Cortex of kidney (tissue), 1 donor: ENCODE data around the gene ARHGAP26.
"Not testable (repeated sequence)": the region's sequence is repeated elsewhere in the genome, so short reads cannot be mapped to it uniquely, and the experiment has no call there.

Source experiments
- DNase-seq: peaks from one replicate; lab custom pipeline; 2025; lab: John Stamatoyannopoulos, UW

Gene ARHGAP26

DNA sequence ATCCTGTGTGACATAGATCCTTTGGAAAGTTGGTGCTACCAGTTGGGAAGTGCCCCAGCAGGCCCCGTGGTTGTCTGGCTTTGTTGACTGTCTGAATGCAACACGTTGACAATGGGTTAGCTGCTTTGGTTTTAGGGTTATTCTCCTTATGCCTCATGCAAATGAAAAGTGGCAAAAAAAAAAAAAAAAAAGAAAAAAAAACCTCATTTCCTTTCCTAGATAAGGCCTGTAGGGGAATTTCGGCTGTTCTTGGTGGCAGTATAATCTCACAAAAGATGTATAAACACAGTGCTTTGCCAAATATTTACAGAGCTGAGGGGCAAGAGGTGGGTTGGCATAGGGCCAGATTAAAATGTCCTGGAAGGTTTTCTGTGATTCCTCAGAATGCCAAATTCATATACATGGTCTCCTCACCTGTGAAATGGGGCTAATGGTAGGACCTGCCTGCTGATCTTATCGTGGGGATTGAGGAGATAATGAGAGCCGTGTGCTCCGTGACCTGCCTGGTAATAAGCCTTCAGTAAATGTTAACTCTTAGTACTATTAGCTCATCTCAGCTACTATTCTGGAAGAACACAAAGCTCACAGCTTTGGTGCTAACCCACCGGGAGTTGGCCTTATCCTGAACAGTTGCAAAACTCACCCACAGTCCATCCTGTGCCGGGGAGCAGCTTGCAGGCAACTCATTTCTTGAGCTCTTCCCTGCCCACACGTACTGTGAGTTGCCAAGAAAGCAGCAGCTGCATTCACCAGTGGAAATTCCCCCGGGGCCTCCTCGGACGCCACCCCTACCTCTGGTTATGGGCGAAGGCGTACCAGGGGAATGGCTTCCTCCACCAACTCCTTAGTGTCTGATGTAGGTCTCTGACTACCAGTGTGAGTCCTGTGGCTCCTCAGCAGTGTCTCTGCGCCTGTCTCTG is 413.0 kb downstream of the ARHGAP26 start:
- DNase-seq, result no peak

DNA sequence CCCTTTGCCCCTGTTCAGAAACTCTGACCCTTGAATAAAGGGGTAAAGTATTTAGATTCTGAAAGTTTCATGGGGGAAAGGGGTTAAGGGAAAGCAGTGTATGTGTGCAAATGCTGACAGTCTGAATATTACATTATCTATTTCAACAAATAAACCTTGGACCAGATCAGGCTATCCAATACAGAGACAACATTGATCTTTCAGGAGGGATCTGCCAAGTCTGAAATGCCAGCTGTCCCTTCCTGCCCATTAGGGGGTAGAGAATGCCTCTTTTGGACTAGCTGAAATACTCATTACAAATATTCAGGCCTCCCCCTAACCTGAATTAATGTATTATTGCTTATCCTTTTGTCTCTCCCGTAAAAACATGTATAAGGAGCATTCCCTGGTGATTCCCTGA is 413.8 kb downstream of the ARHGAP26 start:
- no peak for DNase-seq

- no peak for DNase-seq
Observed at GRCh38 chr5:143186623-143187022, 416.4 kb downstream of the ARHGAP26 start.

DNA sequence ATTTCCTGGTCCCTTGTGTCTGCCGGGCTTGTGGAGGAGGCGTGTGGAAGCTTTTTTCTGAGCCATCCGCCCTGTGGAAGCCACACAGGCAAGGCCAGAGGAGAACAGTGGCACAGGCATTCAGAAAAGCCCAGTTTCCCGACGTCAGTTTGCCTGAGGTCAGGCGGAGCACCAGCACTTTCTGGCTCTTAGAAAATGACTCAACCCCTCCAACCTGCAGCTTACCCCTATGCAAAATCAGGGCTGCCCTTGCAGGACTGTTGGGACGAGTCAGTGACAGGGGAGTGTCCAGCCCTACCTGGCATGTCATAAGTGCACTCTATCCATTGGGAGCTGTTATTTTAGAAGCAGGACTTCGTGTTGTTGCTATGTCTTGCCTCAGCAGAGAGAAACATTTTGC is 417.3 kb downstream of the ARHGAP26 start:
- DNase-seq, result no peak

DNA sequence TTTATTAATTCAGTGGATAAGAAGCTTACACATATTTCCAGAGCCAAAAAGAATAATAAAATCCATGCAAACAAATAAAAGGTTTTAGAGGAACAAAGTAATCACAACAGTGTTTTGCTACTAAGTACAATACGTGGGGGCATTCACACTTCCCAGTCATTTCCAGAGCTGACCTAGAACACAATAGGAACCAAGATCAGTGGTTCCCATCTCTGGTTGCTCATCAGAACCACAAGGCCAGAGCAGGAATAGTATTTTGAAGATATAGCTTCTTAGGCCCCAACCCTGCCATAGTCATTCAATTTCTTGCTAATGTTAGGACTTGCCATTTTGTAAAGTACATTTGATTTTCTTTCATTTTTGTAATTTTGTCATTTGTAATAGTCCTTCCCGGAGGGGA is 417.9 kb downstream of the ARHGAP26 start:
- no peak for DNase-seq

GRCh38 chr5:143188692-143189091 is 418.5 kb downstream of the ARHGAP26 start:
- no peak for DNase-seq

- no peak for DNase-seq
Observed at GRCh38 chr5:143190260-143190810, 420.2 kb downstream of the ARHGAP26 start.

DNA sequence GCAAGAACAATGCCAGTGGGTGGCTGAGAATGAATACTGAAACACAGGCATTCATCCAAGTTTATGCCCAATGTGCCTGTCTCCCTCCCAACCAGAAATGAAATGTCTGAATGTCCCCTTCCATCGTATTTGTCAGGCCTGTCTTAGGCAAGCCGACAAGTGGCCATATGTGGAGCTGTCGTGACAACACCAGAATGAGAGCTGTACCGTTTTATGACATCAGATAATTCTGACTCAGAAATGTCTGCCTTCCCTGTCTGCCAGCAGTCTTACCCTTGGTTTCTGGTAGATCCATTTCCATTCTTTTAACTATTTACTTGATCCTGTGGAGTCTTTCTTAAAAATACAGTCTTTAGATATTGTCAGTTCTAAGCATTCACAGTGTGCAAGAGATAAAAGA is 421.5 kb downstream of the ARHGAP26 start:
- DNase-seq, result no peak

DNA sequence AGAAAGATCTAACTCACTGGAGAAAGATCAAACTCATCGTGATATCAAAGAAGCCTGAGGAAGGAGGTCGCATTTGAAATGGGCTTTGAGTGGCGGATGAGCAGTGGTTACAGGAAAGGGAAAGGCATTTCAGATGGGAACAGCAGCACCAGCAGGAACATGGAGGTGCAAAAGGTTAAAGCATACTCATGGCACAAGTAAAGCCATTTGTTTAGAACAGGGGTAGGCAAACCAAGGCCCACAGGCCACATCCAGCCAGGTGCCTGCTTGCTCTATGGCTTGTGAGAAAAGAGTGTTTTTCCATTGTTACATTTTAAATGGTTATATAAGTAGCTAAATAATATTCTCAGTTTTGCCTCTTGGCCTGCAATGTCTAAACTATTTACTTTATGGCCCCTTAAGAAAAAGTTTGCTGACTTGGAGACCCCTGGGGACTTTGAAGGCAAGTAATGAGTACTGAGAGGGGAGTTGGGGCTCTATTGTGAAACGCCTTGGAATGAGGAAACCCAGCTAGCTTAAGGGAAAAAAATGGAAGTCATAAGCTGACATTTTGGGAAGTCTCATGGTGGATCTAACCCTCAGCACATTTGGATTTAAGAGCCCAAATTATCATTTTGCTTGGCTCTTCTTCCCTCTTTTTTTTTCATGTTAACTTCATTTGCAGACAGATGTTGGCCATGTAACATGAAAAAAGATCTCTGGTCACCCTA is 422.2 kb downstream of the ARHGAP26 start:
- DNase-seq, result no peak

- DNase-seq, result no peak
Observed at GRCh38 chr5:143194206-143194605, 424.0 kb downstream of the ARHGAP26 start.

DNA sequence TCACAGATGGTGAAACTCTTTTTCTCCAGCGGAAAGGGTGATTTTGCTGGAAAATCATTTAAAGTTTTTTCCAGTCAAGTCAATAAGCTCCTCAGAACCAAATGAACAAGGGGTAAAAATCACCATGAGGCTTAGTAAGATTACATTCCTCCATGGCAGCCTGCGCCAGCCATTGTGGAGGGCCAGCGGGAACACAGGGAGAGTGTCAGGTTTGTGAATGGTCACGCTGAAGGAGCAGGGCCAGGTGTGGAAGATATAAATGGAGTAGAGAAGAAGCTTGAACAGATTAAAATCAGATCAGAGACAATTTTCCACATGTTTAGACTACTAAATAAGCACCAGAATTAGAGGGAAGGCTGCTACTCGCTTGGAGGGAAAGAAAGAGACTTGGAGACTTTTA is 424.5 kb downstream of the ARHGAP26 start:
- DNase-seq, result no peak

DNA sequence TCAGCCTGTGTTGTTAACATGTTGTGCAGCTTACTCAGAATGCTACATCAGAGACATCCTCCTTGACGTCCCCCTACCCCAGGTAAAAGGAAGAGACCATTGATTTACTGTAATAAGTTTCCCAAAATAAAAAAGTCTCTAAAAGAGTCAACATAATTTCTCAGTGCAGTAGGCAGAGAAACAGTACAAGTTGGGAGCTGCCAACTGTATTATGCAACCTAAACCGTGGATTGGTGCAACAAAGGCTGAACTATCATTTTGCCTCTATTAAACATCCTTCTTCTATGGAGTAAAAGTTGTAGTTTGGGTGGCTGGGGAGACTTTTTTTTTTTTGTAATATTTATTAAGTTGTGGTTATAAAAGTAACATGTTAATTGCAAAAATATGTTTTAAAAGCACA is 425.3 kb downstream of the ARHGAP26 start:
- no peak for DNase-seq

DNA sequence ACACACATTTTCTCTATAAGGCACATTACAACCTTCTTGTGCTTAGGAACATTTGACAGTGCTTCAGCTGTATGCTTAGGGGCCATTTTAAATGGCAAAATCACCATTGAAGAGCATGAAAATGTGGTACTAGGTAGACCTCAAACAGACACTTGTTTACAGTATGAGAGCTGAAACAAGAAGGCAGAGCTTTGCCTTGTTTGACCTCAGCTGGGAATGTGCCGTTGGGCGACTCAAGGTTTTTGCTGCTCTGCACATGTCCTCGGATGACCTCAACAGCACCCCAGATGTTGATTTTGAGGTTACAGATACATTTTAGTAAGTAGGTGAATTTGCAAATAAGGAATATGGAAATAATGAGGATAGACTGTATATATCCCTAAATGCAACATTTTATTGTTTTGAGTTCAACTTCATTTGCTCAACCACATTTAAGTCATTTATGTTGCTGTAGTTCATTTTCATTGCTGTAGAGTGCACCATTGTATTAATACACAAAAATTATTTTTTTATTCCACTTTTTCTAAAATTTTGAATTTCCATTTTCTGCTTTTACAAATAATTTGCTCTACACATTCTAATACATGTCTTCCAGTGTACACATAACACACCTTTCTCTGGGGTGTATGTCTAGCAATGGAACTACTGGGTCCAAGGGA is 426.6 kb downstream of the ARHGAP26 start:
- no peak for DNase-seq

GRCh38 chr5:143197260-143197656 is 427.1 kb downstream of the ARHGAP26 start:
- DNase-seq, result no peak

GRCh38 chr5:143198332-143198731 is 428.2 kb downstream of the ARHGAP26 start:
- DNase-seq, result no peak

DNA sequence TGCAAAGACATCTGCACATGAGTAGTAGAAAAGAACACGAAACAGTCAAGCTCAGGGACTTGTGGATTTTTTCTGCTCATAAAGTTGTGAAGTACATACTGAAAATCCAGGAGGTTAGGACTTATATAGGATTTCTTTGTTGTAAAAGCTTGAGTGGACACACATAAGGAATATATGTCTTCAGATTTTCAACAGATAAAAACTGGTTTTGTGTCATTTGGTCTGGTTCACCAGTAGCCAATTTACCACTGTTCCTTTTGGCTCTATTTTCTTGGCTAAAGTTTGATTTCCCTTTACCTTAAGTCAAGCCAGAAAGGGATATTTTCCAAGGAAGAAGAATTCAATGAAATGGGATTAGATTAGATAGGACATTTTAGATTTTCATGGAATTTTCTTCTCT is 429.0 kb downstream of the ARHGAP26 start:
- no peak for DNase-seq

DNA sequence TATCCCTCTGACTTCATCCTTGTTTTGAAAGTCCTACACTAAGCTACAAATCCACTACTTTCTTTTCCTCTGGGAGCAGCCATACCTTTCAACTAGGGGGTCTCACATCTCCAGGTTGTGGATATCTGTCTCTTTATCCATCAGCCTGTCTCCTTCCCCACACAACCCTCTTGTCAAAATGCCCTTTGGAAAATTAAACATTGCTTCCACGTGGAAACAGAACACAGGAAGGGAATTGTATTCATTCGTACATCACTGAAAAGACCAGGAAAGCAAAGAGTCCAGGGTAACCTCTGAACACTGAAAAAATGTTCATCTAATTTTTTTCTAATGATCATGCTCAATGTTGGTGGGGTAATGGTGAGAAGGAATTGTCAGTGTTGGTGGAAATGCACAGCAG is 429.7 kb downstream of the ARHGAP26 start:
- DNase-seq, result no peak

- DNase-seq, result no peak
Observed at GRCh38 chr5:143200781-143201398, 430.7 kb downstream of the ARHGAP26 start.

DNA sequence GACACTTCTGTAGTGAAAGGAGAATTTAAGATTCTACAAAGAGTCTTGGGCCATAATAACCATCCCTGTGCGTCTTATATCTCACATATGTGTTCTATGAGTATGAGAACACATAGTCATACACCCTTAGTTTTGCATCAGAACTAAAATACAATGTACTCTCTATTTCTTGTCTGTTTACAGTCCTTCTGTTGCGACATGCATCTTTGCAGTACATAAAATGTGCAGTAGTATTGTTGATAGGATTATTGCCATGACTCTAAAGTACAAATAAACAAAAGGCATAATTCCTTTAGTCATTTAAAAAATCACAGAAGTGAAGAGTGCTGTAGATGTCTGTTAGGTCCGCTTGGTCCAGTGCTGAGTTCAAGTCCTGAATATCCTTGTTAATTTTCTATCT is 431.4 kb downstream of the ARHGAP26 start:
- no peak for DNase-seq

DNA sequence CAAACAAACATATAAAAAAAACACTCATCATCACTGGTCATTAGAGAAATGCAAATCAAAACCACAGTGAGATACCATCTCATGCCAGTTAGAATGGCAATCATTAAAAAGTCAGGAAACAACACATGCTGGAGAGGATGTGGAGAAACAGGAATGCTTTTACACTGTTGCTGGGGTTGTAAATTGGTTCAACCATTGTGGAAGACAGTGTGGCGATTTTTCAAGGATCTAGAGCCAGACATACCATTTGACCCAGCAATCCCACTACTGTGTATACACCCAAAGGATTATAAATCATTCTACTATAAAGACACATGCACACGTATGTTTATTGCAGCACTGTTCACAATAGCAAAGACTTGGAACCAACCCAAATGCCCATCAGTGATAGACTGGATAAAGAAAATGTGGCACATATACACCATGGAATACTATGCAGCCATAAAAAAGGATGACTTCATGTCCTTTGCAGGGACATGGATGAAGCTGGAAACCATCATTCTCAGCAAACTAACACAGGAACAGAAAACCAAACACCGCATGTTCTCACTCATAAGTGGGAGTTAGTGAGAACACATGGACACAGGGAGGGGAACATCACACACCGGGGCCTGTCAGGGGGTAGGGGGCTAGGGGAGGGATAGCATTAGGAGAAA is 433.3 kb downstream of the ARHGAP26 start:
- not testable (repeated sequence) for DNase-seq

DNA sequence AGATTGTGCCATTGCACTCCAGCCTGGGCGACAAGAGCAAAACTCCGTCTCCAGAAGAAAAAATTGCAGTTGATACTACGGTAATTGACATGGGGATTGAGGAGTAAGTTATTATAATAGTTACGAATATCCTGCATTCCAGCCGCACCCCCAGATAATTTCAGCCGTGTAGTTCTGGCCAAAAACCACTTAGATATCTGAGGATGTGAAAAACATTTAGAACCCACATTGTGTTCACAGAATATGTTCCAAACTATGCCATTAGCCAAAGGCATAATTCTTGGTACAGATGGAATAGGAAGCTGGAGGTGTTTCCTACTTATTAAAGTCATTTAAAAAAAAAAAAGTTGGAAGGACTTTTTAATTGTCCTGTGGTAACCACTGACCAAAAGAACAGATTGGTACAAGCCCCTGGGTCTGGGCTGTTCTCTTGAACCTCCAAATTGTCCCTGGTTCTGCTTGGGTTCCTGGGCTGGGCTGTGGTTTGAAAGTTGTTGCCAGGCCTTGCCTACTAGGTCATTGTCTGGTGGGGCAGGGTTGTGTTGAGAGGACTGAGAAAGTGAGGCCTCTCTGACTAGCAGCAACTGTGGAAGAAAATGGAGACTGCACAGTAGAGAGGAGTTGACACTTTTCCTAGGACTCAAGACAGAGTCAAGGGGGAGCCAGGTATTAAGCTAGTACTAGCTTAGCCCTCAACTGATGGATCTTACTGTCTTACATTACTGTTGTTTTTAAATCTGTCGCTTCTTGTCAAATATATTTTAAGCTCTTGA is 434.5 kb downstream of the ARHGAP26 start:
- DNase-seq, result no peak
